22Rv1 (cell line): Measurements from ENCODE around the gene MDM2.
A peak's percentile ranks its signal among the peaks of the same experiment; 100 is the strongest.

ENCODE experiments used
- H3K27ac ChIP-seq: fragments of 450-650 bp; 2 replicates; pipeline ENCODE4 v1.5.1; 2017
- ZFX ChIP-seq: fragments of 450-650 bp; IDR thresholded peaks from 2 replicates; pipeline ENCODE4 v1.6.1; 2017; ENCODE audit warnings: antibody characterized with exemption, borderline replicate concordance
- TF ChIP-seq, protein P1 (sequence below): fragments of 450-650 bp; IDR thresholded peaks from 2 replicates; pipeline ENCODE4 v1.5.1; 2017; ENCODE audit warnings: mild to moderate bottlenecking

Gene MDM2

DNA sequence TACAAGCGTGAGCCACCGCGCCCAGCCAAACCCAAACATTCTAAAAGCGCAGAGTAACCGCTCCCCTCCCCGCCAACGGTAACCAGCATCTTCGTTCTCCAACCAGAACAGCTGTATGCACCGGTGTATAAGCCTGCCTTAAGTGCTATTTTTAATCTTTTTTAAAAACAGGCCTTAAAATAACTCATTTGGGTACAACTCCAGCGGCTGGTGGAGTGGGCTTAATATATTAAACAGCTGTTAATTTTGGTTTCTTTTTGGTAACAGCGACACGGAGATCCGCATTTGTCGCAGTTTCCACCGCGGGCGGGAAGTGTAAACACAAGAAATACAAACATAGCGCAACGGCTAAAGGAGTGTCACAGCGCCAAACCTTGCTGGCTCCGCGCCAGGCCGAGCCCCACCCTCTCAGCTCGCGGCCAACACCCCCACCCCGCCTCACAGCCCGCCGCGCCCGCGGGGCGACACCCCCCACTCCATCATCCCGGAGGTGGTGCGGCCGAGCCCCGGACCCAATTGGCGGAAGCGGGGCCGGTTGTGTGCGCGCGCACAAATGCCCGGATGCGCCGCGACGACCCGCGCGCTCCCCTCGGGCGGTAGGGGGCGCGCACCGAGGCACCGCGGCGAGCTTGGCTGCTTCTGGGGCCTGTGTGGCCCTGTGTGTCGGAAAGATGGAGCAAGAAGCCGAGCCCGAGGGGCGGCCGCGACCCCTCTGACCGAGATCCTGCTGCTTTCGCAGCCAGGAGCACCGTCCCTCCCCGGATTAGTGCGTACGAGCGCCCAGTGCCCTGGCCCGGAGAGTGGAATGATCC lies at the start of gene MDM2:
Gene MDM2, plus strand, starts transcription at position 602 of the 812 bp plus-strand sequence. CDS start 301 bp downstream, outside the sequence.
- peak within 1 kb of the TSS; percentile 100 for H3K27ac ChIP-seq
- TF ChIP-seq, protein P1, sequence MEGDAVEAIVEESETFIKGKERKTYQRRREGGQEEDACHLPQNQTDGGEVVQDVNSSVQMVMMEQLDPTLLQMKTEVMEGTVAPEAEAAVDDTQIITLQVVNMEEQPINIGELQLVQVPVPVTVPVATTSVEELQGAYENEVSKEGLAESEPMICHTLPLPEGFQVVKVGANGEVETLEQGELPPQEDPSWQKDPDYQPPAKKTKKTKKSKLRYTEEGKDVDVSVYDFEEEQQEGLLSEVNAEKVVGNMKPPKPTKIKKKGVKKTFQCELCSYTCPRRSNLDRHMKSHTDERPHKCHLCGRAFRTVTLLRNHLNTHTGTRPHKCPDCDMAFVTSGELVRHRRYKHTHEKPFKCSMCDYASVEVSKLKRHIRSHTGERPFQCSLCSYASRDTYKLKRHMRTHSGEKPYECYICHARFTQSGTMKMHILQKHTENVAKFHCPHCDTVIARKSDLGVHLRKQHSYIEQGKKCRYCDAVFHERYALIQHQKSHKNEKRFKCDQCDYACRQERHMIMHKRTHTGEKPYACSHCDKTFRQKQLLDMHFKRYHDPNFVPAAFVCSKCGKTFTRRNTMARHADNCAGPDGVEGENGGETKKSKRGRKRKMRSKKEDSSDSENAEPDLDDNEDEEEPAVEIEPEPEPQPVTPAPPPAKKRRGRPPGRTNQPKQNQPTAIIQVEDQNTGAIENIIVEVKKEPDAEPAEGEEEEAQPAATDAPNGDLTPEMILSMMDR, result peak; percentile 89
- TF ChIP-seq ZFX, result no peak

DNA sequence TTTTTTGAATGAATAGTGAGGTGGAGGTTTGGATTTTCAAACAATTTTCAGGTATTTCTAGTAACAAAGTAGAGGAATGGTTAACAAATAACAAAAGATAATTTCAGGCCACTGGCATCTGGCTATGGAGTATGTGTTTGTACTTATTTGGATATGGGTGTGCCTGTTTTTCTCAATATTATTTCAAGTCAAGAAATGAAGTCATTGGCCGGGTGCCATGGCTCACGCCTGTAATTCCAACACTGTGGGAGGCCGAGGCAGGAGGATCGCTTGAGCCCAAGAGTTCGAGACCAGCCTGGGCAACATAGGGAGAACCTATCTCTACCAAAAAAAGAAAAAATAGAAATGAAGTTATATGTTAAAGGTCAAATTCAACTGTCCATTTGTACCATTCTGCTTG lies 48.1 kb upstream of the MDM2 start:
- H3K27ac ChIP-seq, result no peak overlapping the region
- TF ChIP-seq, protein P1, result no peak

DNA sequence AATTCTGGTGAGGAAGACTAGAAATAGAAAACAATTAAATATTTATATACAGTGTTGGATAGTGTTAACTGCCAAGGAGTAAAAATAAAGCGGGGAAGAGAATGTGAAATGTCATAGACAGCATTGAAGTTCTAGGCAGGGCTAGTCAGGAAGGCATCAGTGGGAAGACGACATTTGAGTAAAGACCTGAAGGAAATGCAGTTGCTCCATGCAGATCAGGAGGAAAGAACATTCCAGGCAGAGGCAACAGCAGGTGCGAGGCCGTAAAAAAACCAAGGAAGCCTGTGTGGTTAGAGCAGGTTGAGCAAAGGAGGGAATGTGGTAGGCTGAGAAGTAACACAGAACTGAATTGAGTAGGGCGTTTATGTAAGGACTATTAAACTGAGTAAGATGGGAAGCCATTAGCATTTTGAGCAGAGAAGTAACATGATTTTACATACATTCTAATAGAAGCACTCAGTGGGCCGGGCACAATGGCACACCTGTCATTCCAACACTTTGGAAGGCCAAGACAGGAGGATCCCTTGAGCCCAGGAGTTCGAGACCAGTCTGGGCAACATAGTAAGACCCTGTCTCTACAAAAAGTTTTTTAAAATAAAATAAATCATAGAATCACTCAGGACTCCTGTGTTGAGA lies 47.1 kb upstream of the MDM2 start:
- TF ChIP-seq, protein P1, result no peak
- TF ChIP-seq ZFX, result no peak
- no peak overlapping the region for H3K27ac ChIP-seq

DNA sequence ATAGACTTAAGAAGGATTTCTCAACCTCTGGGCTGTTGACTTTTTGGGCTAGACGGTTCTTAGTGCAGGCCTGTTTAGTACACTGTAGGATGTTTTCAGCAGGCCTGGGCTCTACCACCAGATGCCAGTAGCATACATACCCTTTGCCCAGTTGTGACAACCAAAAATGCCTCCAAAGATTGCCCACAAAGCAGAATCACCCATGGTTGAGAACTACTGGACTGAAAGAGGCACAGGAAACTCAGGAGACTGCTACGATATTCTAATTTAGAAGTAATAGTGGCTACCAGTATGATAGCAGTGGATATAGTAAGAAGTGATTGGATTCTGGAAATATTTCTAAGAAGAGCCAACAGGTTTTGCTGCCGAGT lies 46.5 kb upstream of the MDM2 start:
- TF ChIP-seq, protein P1, result no peak
- TF ChIP-seq ZFX, result no peak
- no peak overlapping the region for H3K27ac ChIP-seq

DNA sequence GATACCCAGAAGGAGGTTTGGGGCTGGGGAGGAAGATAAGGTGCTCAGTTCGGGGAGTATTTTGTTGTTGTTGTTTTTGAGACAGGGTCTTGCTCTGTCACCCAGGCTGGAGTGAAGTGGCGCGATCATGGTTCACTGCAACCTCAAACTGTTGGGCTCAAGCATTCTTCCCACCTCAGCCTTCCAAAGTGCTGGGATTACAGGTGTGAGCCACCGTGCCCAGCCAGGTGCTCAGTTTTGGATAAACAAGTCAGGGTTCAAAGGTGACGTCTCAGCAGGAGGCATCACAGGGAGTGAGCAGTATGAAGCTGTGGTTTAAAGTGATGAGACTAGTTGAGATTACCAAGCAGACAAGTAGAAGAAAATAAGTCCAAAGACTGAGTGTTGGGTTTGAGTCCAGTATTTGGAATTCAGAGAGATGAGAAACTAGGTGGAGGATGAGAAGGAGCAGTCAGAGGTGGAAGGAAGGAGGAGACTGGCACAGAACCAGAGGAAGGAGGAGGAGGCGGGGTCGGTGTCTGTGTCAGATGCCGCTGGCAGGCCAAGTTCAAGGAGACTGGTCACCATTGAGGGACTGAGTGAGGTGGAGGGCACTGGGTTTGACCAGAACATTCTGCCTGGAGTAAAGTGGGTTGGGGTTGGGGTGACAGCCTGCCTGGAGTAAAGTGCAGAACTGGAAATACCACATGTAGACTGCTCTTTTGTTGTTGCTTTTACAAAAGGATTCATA lies 45.9 kb upstream of the MDM2 start:
- TF ChIP-seq, protein P1, result no peak
- no peak for TF ChIP-seq ZFX

DNA sequence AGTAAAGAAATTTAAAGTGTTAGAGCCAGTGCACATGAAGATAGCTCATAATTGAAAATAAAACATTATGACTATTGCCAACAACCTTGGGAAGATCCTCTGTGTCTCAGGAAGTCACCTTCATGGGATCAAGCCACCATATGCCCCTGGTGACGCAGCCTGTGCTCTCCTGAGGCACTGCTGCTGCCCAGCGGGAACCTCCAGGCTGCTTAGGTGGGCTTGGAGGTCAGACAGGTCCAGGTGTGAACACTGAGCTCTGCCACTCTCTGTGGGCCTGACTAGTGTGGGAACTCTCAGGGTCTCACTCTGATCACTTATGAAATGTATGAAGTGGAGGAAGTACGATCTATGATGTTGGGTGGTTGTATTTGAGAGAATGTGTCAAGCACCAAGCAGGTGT lies 45.3 kb upstream of the MDM2 start:
- no peak overlapping the region for H3K27ac ChIP-seq
- TF ChIP-seq, protein P1, result no peak
- no peak for TF ChIP-seq ZFX

More for the DNA sequence above, 45.9 kb upstream of the MDM2 start:
- H3K27ac ChIP-seq, result no peak overlapping the region
